ENCODE results near the gene ENOX1. TPM values are rescaled to one million over a fixed set of nuclear protein-coding genes. Genes with fewer than 3 reads are reported as not detected.

ENOX1 gene
- total and polyA plus RNA-seq, 9 of the 15 experiments (the other 6 are each of a cell fraction or from before 2014, with no cell fraction given), result not detected

- DNase-seq (ENCODE audit: extremely low read depth in 1 of 4, low spot score in 3 of 4), result no peak
- intact Hi-C loops (cut with micrococcal nuclease), result no loop called here
- H3K9me3 ChIP-seq (replicated peaks; ENCODE audit: control insufficient read depth, insufficient read depth, low read depth, low read length), result no peaks in the 10 kb centered on the region
- no peaks in the 10 kb centered on the region for H4K20me1 ChIP-seq (replicated peaks; ENCODE audit: control insufficient read depth, insufficient read depth, low read length)
- no peak overlapping the region for H3K27ac ChIP-seq (ENCODE audit: extremely low read depth, low read depth, low read length)
- no peaks in the 10 kb centered on the region for H3K27me3 ChIP-seq (ENCODE audit: control insufficient read depth in 2 of 2, insufficient read depth in 2 of 2, low read length in 2 of 2)
- H3K4me2 ChIP-seq (ENCODE audit: insufficient read depth, low read length), result no peak overlapping the region
- H3K4me1 ChIP-seq (replicated peaks in 1 of 2; ENCODE audit: control insufficient read depth in 2 of 2, insufficient read depth in 2 of 2, low read length in 2 of 2), result no peaks in the 10 kb centered on the region
- H3K79me2 ChIP-seq (ENCODE audit: control insufficient read depth, insufficient read depth, low read length), result no peaks in the 10 kb centered on the region
- H3K9ac ChIP-seq (ENCODE audit: insufficient read depth in 1 of 2, low read depth in 2 of 2, low read length in 2 of 2), result no peak overlapping the region
- TF ChIP-seq KLF10 (CRISPR knock-in tag; IDR thresholded peaks at IDR 0.05) (no peak), TAF9B (IDR thresholded peaks at IDR 0.05; ENCODE audit: partially characterized antibody) (no peak), MNT (conservative IDR thresholded peaks at IDR 0.05) (no peak), USF1 (CRISPR knock-in tag; IDR thresholded peaks at IDR 0.05) (no peak), ATF4 (CRISPR knock-in tag; IDR thresholded peaks at IDR 0.05) (no peak), HEY1 (CRISPR knock-in tag; IDR thresholded peaks at IDR 0.05; ENCODE audit: borderline replicate concordance) (no peak), SMARCC2 (IDR thresholded peaks at IDR 0.05; ENCODE audit: low read depth) (no peak), NEUROD1 (IDR thresholded peaks at IDR 0.05; ENCODE audit: borderline replicate concordance, low read depth, low read length, partially characterized antibody) (no peak), NR3C1 (CRISPR knock-in tag; IDR thresholded peaks at IDR 0.05) (no peak)
- TF ChIP-seq, protein P1, sequence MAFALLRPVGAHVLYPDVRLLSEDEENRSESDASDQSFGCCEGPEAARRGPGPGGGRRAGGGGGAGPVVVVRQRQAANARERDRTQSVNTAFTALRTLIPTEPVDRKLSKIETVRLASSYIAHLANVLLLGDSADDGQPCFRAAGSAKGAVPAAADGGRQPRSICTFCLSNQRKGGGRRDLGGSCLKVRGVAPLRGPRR (CRISPR knock-in tag; IDR thresholded peaks at IDR 0.05), result no peak
- H3K36me3 ChIP-seq (ENCODE audit: control insufficient read depth, insufficient read depth, low read length), result no peaks in the 10 kb centered on the region
- no peak for FAIRE-seq
- BruUV-seq (replicated peaks), result no TSS peak
- ChIA-PET POLR2A (no interaction called here), CTCF (ENCODE audit: low intra/inter-chr PET ratio) (no interaction called here)
- no peak overlapping the region for H2AFZ ChIP-seq (ENCODE audit: low read depth, low read length)
- H3K9me1 ChIP-seq (ENCODE audit: control insufficient read depth, insufficient read depth, low read length), result no peaks in the 10 kb centered on the region
- no peak for ATAC-seq
- no peak overlapping the region for H3K4me3 ChIP-seq
- in situ Hi-C loops (cut with MboI), result no loop called here
- WGBS (ENCODE audit: insufficient coverage, low coverage, missing lambda C conversion rate), result 2% methylated on average over 3 of the region's 4 CpGs
These were observed 385.4 kb downstream of the ENOX1 start for GRCh38 chr13:43401361-43401760.
